Liver (tissue), 3 donors: ENCODE measurements around the gene ANK3.

ENCODE experiments used
- CTCF ChIP-seq: fragments of 150-350 bp; IDR thresholded peaks from 2 replicates; pipeline ENCODE4 v1.5.1; 2017; ENCODE audit warnings: improper control_type of control experiment, low read depth, low read length; ENCODE audit not compliant: missing input control
- EGR1 ChIP-seq, 2 donors: IDR thresholded peaks; 2 replicates each; pipeline ENCODE4 v1.6.1; 2016 to 2018; ENCODE audit warnings: antibody characterized with exemption in 2 of 2, low read depth in 2 of 2
- GABPA ChIP-seq, 2 donors: IDR thresholded peaks in 1 of 2; conservative IDR thresholded peaks in 1 of 2; 2 replicates each; pipeline ENCODE4 v1.6.1; 2016; ENCODE audit warnings: antibody characterized with exemption in 2 of 2, mild to moderate bottlenecking in 1 of 2, moderate library complexity in 1 of 2
- HNF4G ChIP-seq: IDR thresholded peaks from 2 replicates; pipeline ENCODE4 v1.6.1; 2016; ENCODE audit warnings: antibody characterized with exemption
- JUND ChIP-seq, 2 donors: IDR thresholded peaks; 2 replicates each; pipeline ENCODE4 v1.6.1; 2016; ENCODE audit warnings: antibody characterized with exemption in 2 of 2
- MAX ChIP-seq: IDR thresholded peaks from 2 replicates; pipeline ENCODE4 v1.6.1; 2016; ENCODE audit warnings: antibody characterized with exemption
- NR2F2 ChIP-seq: IDR thresholded peaks from 2 replicates; pipeline ENCODE4 v1.6.1; 2016; ENCODE audit warnings: antibody characterized with exemption
- RAD21 ChIP-seq, 2 donors: IDR thresholded peaks; 2 replicates each; pipeline ENCODE4 v1.6.1; 2016; ENCODE audit warnings: antibody characterized with exemption in 2 of 2, mild to moderate bottlenecking in 2 of 2
- TAF1 ChIP-seq: conservative IDR thresholded peaks from 2 replicates; pipeline ENCODE4 v1.6.1; 2016; ENCODE audit warnings: antibody characterized with exemption, mild to moderate bottlenecking
- YY1 ChIP-seq: IDR thresholded peaks from 2 replicates; pipeline ENCODE4 v1.6.1; 2016; ENCODE audit warnings: antibody characterized with exemption, mild to moderate bottlenecking
- donor health status: healthy.
- donor health status: healthy.

- TF ChIP-seq CTCF (no peak), JUND (IDR thresholded peaks at IDR 0.05) (no peak), HNF4G (no peak), TAF1 (no peak), RAD21 (IDR thresholded peaks at IDR 0.05) (no peak), MAX (no peak), YY1 (no peak), EGR1 (IDR thresholded peaks at IDR 0.05; ENCODE audit: low read depth in 2 of 2) (no peak), GABPA (IDR thresholded peaks at IDR 0.05 in 1 of 2, conservative IDR thresholded peaks at IDR 0.05 in 1 of 2) (no peak), NR2F2 (no peak)
Measured at GRCh38 chr10:60230892-60231291, 158.8 kb downstream of the ANK3 start.
